ENCODE results near the gene DKK3. TPM values are rescaled to one million over a fixed set of nuclear protein-coding genes. Genes with fewer than 3 reads are reported as not detected.
"Not testable (repeated sequence)": the region's sequence is repeated elsewhere in the genome, so short reads cannot be mapped to it uniquely, and the experiment has no call there.

Gene DKK3
- polyA plus RNA-seq, 1 of the 3 experiments (the other 2 are of a cell fraction): 1,174 TPM

DNA sequence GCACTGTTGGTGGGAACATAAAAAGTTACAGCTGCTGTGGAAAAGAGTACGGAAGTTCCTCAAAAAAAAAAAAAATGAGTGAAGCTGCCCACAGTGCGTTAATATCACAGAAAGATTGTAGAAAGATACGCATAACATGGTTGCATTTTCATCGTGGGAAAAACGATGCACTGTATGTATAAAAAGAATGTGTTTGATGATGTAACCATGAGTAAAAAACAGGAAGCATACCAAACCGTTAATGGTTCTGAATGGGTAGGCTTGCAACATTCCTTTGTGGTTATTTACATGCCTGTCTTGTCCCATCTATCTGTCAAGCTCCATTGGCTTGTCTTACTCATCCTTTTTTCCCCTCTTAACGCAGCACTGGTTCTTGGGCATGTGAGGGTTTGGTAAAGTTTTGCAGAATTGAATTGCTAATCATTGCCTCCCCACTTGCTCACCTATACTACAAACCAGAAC lies 33.8 kb upstream of the DKK3 start (continued):
- TF ChIP-seq, protein P1, sequence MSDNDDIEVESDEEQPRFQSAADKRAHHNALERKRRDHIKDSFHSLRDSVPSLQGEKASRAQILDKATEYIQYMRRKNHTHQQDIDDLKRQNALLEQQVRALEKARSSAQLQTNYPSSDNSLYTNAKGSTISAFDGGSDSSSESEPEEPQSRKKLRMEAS (IDR thresholded peaks at IDR 0.05; ENCODE audit: low read depth): peak; percentile 42; the same call in 1 of the 2 replicates
- TF ChIP-seq, protein P2, sequence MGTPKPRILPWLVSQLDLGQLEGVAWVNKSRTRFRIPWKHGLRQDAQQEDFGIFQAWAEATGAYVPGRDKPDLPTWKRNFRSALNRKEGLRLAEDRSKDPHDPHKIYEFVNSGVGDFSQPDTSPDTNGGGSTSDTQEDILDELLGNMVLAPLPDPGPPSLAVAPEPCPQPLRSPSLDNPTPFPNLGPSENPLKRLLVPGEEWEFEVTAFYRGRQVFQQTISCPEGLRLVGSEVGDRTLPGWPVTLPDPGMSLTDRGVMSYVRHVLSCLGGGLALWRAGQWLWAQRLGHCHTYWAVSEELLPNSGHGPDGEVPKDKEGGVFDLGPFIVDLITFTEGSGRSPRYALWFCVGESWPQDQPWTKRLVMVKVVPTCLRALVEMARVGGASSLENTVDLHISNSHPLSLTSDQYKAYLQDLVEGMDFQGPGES (IDR thresholded peaks at IDR 0.05; ENCODE audit: low read depth, low read length): no peak
- TF ChIP-seq RCOR1 (IDR thresholded peaks at IDR 0.05; ENCODE audit: low read length) (no peak), FOXJ3 (CRISPR knock-in tag; IDR thresholded peaks at IDR 0.05) (no peak), SIN3A (IDR thresholded peaks at IDR 0.05; ENCODE audit: borderline replicate concordance, low read depth, low read length) (no peak), NRF1 (IDR thresholded peaks at IDR 0.05; ENCODE audit: low read depth, low read length) (no peak), RFX5 (IDR thresholded peaks at IDR 0.05; ENCODE audit: low read length) (no peak), EZH2phosphoT487 (IDR thresholded peaks at IDR 0.05; ENCODE audit: borderline replicate concordance, low read depth) (no peak), FOSL2 (IDR thresholded peaks at IDR 0.05; ENCODE audit: borderline replicate concordance, low read depth) (peak; percentile 85; the same call in 1 of the 2 replicates)

DNA sequence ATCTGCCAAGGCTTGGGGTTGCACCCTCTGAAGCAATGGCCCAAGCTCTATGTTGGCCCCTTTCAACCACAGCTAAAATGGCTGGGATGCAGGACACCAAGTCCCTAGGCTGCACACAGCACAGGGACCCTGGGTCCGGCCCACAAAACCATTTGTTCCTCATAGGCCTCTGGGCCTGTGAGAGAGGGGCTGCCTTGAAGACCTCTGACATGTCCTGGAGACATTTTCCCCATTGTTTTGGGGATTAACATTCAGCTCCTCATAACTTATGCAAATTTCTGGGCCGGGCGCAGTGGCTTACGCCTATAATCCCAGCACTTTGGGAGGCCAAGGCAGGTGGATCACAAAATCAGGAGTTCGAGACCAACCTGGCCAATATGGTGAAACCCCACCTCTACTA lies 32.3 kb upstream of the DKK3 start:
- Histone ChIP-seq H3F3A (replicated peaks; ENCODE audit: insufficient read depth) (peaks cover 43% of the 10 kb centered on the region), H3K4me1 (ENCODE audit: control insufficient read depth in 1 of 2, insufficient read depth in 2 of 2, low read depth in 1 of 2, low read length in 1 of 2) (peaks cover 6 to 12% of the 10 kb centered on the region in 2 experiments; a peak in 3 of 4 replicates), H3K27ac (ENCODE audit: low read depth in 2 of 2, low read length in 1 of 2) (peak overlapping the region in 1 of 2 experiments; percentile 96; a peak in 1 of 4 replicates)
- H3K9me2 ChIP-seq; H3K9ac ChIP-seq; H3K4me3 ChIP-seq (ENCODE audit: low read depth in 2 of 2, low read length in 1 of 2); H3K4me2 ChIP-seq; H3K27me3 ChIP-seq (ENCODE audit: insufficient read depth); H4K20me1 ChIP-seq (ENCODE audit: insufficient read depth); POLR2A ChIA-PET; H2AFZ ChIP-seq (ENCODE audit: low read depth); H3K36me3 ChIP-seq (replicated peaks in 1 of 2; ENCODE audit: control insufficient read depth in 1 of 2, insufficient read depth in 2 of 2, low read length in 1 of 2); H3K79me2 ChIP-seq (ENCODE audit: insufficient read depth); H3K9me3 ChIP-seq; DNase-seq: not testable (repeated sequence)
- CTCF ChIA-PET: interaction anchor here (0.9 to 17.0 kb wide), 6 partner anchors 10 to 245 kb away, joined by 3 to 488 read pairs (median 42); no protein-coding TSS in a partner anchor
- 98% methylated on average over 4 of the region's 5 CpGs for WGBS (ENCODE audit: low lambda C conversion rate)

DNA sequence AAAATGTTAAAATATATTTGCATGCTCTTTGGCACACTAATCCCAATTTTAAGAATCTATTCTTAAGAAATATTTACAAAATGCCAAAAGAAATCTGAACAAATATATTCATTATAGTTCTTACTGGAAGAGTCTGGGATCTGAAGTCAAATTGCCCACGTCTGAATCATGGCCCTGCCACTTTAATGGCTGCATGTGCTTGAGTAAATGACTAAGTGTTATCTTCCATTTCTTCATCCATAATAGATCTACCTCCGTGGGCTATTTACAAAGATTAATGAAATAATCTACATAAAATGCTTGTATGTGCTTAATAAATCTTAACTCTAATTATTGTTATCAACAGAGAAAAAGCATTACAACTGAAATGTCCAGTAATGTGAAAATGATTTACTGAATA lies 24.5 kb upstream of the DKK3 start:
- Histone ChIP-seq H3K4me1 (ENCODE audit: control insufficient read depth in 1 of 2, insufficient read depth in 2 of 2, low read depth in 1 of 2, low read length in 1 of 2) (peaks cover 6 to 15% of the 10 kb centered on the region in 2 experiments; a peak in 3 of 4 replicates), H3K27ac (ENCODE audit: low read depth in 2 of 2, low read length in 1 of 2) (no peak overlapping the region), H3K4me2 (no peak overlapping the region), H3K9ac (no peak overlapping the region), H3F3A (replicated peaks; ENCODE audit: insufficient read depth) (peaks cover 9% of the 10 kb centered on the region), H3K36me3 (replicated peaks in 1 of 2; ENCODE audit: control insufficient read depth in 1 of 2, insufficient read depth in 2 of 2, low read length in 1 of 2) (no peaks in the 10 kb centered on the region), H3K9me2 (no peaks in the 10 kb centered on the region), H4K20me1 (ENCODE audit: insufficient read depth) (no peaks in the 10 kb centered on the region), H3K27me3 (ENCODE audit: insufficient read depth) (no peaks in the 10 kb centered on the region), H2AFZ (ENCODE audit: low read depth) (no peak overlapping the region), H3K4me3 (ENCODE audit: low read depth in 2 of 2, low read length in 1 of 2) (no peak overlapping the region), H3K9me3 (no peaks in the 10 kb centered on the region), H3K79me2 (ENCODE audit: insufficient read depth) (no peaks in the 10 kb centered on the region)
- 60% methylated on average over 2 of the region's 2 CpGs for WGBS (ENCODE audit: low lambda C conversion rate)
- ChIA-PET POLR2A (no interaction called here), CTCF (interaction anchor here (2.2 kb wide), 2 partner anchors 11 to 101 kb away, joined by 6 to 8 read pairs; no protein-coding TSS in a partner anchor)
- DNase-seq: no peak
- TF ChIP-seq, protein P3, sequence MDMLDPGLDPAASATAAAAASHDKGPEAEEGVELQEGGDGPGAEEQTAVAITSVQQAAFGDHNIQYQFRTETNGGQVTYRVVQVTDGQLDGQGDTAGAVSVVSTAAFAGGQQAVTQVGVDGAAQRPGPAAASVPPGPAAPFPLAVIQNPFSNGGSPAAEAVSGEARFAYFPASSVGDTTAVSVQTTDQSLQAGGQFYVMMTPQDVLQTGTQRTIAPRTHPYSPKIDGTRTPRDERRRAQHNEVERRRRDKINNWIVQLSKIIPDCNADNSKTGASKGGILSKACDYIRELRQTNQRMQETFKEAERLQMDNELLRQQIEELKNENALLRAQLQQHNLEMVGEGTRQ (IDR thresholded peaks at IDR 0.05; ENCODE audit: borderline replicate concordance, low read depth, low read length): no peak
- TF ChIP-seq, protein P4, sequence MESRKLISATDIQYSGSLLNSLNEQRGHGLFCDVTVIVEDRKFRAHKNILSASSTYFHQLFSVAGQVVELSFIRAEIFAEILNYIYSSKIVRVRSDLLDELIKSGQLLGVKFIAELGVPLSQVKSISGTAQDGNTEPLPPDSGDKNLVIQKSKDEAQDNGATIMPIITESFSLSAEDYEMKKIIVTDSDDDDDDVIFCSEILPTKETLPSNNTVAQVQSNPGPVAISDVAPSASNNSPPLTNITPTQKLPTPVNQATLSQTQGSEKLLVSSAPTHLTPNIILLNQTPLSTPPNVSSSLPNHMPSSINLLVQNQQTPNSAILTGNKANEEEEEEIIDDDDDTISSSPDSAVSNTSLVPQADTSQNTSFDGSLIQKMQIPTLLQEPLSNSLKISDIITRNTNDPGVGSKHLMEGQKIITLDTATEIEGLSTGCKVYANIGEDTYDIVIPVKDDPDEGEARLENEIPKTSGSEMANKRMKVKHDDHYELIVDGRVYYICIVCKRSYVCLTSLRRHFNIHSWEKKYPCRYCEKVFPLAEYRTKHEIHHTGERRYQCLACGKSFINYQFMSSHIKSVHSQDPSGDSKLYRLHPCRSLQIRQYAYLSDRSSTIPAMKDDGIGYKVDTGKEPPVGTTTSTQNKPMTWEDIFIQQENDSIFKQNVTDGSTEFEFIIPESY (IDR thresholded peaks at IDR 0.05; ENCODE audit: borderline replicate concordance, low read depth): no peak
- TF ChIP-seq POLR2AphosphoS5 (IDR thresholded peaks at IDR 0.05; ENCODE audit: low read depth, low read length) (no peak), SMC3 (IDR thresholded peaks at IDR 0.05; ENCODE audit: low read depth, low read length) (no peak), TCF12 (IDR thresholded peaks at IDR 0.05) (no peak), CHD2 (IDR thresholded peaks at IDR 0.05; ENCODE audit: low read length, partially characterized antibody) (no peak)
- TF ChIP-seq, protein P5, sequence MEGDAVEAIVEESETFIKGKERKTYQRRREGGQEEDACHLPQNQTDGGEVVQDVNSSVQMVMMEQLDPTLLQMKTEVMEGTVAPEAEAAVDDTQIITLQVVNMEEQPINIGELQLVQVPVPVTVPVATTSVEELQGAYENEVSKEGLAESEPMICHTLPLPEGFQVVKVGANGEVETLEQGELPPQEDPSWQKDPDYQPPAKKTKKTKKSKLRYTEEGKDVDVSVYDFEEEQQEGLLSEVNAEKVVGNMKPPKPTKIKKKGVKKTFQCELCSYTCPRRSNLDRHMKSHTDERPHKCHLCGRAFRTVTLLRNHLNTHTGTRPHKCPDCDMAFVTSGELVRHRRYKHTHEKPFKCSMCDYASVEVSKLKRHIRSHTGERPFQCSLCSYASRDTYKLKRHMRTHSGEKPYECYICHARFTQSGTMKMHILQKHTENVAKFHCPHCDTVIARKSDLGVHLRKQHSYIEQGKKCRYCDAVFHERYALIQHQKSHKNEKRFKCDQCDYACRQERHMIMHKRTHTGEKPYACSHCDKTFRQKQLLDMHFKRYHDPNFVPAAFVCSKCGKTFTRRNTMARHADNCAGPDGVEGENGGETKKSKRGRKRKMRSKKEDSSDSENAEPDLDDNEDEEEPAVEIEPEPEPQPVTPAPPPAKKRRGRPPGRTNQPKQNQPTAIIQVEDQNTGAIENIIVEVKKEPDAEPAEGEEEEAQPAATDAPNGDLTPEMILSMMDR (IDR thresholded peaks at IDR 0.05): no peak
